Neural cell (in vitro differentiated cells): ENCODE results near the gene DLG4.

Source experiments
- CTCF ChIP-seq: fragments of 450-650 bp; IDR thresholded peaks from 2 replicates; pipeline ENCODE4 v1.5.1; 2014; ENCODE audit warnings: antibody characterized with exemption, mild to moderate bottlenecking, moderate library complexity; ENCODE audit not compliant: poor library complexity, severe bottlenecking
- EZH2 ChIP-seq: fragments of 200-600, 300-800 bp; shearing (Covaris generic), sonication (generic); IDR thresholded peaks from 2 replicates; pipeline ENCODE4 v1.6.1; 2014; ENCODE audit warnings: antibody characterized with exemption, low read length, borderline replicate concordance, mild to moderate bottlenecking; ENCODE audit not compliant: insufficient read depth, poor library complexity, severe bottlenecking
- POLR2AphosphoS5 ChIP-seq: IDR thresholded peaks from 2 replicates; pipeline ENCODE4 v1.6.1; 2012

- TF ChIP-seq CTCF = no peak
- TF ChIP-seq POLR2AphosphoS5 = no peak
- no peak for TF ChIP-seq EZH2
Observed at GRCh38 chr17:7167832-7168231, 51.8 kb downstream of the DLG4 start.
